GM18870 (cell line): Measurements from ENCODE around the gene APOO.

Experiments
- ATAC-seq: cut with Tn5 transposase; IDR thresholded peaks from one replicate; pipeline ENCODE4 v1.9.1; 2021; ENCODE audit warnings: moderate library complexity; ENCODE audit not compliant: unreplicated experiment

Gene APOO

GRCh38 chrX:23821847-23822246 is 85.9 kb downstream of the APOO start:
- no peak for ATAC-seq

- no peak for ATAC-seq
Observed at GRCh38 chrX:23820235-23820782, 87.4 kb downstream of the APOO start.

GRCh38 chrX:23819385-23820234 is 88.1 kb downstream of the APOO start:
- ATAC-seq = no peak

DNA sequence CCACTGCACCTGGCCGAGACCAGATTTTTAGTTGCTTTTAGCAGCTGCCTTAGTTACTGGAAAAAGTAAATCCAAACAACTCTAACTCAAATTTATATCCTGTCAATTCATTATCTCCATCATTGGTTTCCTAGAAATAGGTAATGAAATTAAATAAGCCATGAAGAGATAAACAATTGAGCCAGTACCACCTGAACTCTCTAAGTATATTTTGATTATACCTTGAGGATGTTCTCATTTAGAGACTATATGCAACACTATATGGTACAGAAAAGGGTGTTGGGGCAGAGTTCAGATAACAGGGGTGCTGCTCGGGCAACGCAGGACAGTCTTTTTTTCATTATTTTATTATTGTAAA is 89.8 kb downstream of the APOO start:
- ATAC-seq = no peak

- ATAC-seq = no peak
Observed at GRCh38 chrX:23816179-23816578, 91.6 kb downstream of the APOO start.

DNA sequence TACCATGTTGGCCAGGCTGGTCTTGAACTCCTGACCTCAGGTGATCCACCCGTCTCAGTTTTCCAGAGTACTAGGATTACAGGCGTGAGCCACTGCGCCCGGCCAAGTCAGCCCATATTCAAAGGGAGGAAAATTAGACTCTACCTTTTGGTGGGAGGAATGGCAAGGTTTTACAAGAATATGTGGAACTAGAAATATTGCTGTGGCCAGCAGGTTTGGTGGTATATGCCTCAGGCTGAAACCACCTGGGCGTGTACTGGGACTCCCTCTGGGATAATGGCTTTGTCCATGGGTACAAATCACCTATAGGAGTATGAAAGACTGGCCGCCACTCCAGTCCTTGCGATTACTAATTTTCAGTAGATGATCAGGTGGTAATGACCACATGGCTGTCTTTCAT is 92.4 kb downstream of the APOO start:
- ATAC-seq = no peak

DNA sequence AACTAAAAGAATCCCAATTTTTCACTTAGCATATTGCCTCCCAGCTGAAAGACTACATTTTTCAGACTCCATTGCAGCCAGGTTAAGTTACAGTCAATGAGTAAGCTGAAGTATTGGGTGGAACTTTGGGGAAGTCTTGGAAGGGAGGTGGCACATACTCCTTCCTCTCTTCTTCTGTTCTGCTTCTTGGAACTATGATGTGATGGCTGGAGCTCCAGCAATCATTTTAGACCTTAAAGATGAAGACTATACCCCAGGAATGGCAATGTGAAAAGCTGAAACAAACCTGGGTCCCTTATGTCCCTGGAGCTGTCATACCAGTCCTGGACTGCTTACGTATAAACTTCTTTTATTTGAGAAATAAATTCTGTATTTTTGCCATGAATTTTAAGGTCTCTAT is 93.9 kb downstream of the APOO start:
- ATAC-seq = no peak

GRCh38 chrX:23811656-23812055 is 96.1 kb downstream of the APOO start:
- ATAC-seq = no peak

DNA sequence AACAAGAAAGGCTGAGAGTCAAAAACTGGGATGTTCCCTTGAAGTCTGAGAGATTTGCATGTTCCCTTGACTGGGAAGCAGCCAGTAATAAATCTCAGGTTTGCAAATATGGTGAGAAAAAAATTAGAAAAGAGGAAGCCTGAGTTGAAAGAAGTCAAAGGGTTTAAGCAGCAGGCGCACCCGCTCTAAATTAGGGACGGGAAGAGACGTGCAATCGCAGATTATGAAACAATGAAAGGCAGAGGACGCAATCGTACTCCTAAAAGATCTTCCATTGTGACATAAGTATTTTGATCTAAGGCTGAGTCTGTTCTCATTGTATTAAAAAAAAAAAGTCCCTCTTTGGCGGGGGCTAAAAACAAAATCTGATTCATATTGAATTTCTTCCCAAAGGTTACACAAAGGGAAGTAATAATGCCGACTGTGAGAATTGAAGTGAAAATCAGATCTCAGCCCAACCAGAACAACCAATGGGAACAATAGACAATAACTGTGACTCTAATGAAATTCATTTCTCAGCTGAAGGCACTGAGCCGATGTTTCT is 96.6 kb downstream of the APOO start:
- ATAC-seq = no peak

DNA sequence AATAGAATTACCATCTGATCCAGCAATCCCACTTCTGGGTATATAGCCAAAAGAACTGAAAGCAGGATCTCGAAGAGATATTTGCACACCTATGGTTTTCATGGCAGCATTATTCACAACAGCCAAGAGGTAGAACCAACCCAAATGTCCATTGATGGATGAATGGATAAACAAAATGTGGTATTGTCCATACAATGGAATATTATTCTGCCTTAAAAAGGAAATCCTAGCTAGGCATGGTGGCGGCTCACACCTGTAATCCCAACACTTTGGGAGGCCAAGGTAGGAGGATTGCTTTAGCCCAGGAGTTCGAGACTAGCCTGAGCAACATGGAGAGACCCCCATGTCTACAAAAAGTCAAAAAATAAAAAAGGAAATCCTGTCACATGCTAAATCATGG is 97.5 kb downstream of the APOO start:
- no peak for ATAC-seq

DNA sequence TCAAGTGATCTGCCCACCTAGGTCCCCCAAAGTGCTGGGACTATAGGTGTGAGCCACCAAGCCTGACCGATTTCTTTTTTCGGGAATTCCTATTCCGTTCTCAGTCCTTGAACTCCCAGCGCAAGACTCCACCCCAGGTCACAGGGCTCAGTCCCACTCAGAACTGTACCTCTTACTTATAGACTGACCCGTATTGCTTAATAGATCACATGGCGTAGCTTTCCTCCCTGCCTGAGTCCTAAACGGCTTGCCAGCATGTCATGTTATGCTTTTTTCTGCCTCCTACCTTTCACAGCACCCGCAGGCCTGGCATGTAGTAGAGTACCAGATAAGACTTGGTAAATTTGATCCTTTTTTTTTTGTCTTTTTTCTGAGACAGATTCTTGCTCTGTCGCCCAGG is 102.3 kb downstream of the APOO start:
- ATAC-seq = no peak

GRCh38 chrX:23804578-23804977 is 103.2 kb downstream of the APOO start:
- no peak for ATAC-seq

GRCh38 chrX:23803931-23804381 is 103.8 kb downstream of the APOO start:
- ATAC-seq = no peak

GRCh38 chrX:23802431-23802830 is 105.3 kb downstream of the APOO start:
- no peak for ATAC-seq

DNA sequence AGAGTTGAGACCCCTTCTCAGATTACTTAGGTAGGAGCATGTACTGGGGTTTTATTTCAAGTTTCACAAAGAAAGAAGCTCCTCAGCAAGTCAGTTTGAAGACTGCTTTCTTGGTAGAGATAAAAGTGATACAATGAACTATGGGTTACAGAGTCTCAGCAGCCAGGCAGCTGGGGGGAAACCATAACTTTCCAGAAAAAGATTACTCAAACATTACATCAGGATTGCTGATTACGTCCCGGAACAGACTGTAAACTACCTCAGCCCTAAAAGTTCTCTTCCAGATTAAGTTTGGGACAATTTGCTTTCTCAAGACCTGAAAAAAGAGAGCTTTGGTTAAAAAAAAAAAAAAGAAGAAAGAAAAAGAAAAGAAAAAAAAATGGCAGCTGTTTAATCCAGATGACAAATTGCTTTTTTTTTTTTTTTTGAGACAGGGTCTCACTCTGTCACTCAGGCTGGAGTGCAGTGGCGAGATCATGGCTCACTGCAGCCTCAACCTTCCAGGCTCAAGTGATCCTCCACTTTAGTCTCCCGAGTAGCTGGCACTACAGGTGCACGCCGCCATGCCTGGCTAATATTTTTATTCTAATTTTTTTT is 108.2 kb downstream of the APOO start:
- no peak for ATAC-seq

DNA sequence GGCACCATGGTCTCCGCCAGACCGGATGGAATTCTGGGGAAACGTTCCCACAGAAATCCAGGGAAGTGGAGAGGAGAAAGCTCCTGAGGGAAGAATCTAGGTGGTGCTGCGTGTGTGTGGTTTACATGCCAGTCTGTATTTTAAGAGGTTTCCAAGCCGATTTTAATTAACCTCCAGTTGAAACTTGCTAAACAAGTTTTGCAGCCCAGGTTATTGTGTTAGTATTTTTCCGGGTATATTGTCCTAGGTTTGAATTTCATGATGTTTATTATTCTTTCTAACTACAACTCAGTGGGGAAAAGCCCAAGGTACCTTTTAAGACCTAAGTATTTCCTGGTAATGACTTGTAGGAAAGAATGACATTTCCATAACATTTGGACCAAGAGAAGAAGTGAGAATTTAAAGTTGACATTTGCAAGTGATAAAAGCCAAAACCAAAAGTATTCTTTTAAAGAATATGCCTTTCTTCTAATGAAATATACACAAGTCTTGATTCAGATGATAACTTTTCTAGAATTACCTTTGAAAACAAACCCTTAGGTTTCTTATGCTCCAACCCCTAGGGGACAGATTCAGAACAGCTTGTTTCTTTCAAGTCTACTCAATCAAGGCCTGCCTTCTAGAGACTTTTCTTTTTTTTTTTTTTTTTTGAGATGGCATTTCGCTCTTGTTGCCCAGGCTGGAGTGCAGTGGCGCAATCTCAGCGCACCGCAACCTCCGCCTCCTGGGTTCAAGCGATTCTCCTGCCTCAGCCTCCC is 110.2 kb downstream of the APOO start:
- ATAC-seq = no peak

GRCh38 chrX:23795221-23795620 is 112.5 kb downstream of the APOO start:
- ATAC-seq = no peak

DNA sequence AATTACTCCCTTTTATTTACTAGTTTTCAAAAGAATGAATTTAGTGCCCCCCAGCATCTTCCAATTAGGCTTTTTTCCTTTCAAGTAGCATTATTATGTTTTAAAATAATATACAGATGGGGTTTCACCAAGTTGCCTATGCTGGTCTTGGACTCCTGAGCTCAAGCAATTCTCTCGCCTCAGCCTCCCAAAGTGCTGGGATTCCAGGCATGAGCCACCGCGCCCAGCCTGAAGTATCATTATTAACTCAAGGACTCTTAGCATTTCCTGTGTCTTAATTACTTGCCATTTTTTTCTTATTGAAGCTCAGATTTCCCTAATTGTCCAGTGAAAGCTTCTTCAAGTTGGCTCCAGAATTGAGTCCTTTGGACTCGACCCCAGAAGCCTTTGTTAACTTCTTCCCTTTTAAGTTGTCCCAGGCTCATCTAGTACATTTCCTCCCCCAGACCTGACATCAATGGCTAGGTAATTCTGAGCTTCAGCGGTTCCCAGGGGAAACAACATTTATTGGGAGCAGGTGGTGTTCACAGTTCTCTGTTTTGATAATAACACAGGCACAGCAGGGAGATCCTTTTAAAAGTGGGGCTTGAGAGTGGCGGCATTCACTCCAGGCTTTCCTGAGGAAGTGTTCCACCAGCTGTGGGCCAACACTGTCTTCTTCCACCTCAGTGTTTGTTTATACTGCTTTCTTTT is 114.7 kb downstream of the APOO start:
- ATAC-seq = no peak

DNA sequence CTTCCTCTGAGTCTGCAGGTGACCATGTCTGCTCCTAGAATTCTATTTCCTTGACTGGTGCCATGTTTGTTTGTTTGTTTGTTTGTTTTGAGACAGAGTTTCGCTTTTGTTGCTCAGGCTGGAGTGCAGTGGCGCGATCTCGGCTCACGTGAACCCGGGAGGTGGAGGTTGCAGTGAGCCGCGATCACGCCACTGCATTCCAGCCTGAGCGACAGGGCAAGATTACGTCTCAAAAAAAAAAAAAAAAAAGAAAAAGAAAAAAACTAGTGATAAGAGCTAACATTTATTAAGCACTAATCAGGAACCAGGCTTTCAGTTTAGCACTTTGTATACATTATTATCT is 117.6 kb downstream of the APOO start:
- no peak for ATAC-seq

DNA sequence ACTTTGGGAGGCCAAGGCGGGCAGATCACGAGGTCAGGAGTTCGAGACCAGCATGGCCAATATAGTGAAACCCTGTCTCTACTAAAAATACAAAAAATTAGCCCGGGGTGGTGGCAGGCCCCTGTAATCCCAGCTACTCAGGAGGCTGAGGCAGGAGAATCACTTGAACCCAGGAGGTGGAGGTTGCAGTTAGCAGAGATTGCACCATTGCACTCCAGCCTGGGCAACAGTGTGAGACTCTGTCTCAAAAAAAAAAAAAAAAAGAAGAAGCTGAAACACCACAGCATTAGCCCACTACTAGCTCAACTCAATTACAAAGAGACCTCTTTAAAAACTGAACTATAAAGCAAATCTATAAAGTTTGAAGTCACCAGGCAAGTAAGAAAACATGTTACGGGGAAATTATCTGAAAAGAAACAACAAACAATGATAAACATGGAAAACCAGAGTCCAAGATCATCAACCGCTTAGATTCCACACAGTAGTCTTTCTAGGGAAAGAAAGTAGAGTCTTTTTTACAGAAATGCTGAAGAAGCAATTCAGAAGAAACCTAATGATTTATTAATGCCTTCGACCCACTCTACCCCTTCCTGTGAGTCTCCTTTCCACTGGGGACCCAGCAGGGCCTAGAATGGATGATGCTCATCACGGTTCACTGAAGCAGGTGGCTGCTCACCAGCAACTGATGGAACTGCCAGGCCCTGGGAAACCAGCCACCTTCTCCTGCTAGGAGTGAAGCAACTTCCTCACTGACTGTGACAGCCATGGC is 118.2 kb downstream of the APOO start:
- ATAC-seq = no peak
